GM21786 (cell line): ENCODE measurements around the gene ZNF112.
"Not testable (repeated sequence)": the region's sequence is repeated elsewhere in the genome, so short reads cannot be mapped to it uniquely, and the experiment has no call there.

Source experiments
- ATAC-seq: cut with Tn5 transposase; IDR thresholded peaks from one replicate; pipeline ENCODE4 v1.9.1; 2021; ENCODE audit not compliant: unreplicated experiment

ZNF112 gene

DNA sequence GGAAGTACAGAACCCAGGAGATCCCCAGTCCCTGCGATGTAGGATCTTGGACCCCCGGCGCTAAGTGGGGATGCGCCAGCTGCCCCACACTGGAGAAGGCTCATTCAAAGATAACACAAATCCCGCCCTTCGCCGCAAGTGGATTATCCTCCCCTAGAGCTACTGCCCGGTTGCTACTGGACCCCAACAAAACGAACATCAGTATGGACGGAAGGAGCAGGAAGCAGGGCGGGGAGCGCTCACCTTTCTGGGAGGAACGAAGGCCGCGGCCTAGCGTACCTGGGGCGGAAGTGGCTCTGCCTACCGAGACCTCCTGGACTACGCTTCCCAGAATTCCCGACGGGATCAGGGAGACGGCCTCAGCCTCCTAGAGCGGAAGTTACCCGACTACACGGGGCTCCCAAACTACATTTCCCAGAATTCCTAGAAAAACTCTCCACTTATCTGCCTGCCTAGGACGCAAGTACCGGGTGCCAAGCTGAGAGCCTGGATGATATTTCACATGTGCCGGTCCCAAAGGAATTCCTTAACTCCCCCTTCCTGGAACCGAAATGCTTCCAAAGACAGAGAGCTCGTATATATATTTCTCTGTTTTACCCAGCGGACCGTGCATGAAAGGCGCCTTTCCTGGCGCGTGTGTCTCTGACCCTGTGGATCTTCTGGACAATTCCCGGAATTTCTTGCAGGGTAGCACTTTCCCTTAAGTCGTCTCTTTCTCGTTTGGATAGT is at the start of gene ZNF112:
Gene ZNF112 (minus strand): TSS at position 298 of the 729 bp plus-strand sequence. CDS start 16,141 bp downstream, outside the sequence.
- no peak for ATAC-seq

DNA sequence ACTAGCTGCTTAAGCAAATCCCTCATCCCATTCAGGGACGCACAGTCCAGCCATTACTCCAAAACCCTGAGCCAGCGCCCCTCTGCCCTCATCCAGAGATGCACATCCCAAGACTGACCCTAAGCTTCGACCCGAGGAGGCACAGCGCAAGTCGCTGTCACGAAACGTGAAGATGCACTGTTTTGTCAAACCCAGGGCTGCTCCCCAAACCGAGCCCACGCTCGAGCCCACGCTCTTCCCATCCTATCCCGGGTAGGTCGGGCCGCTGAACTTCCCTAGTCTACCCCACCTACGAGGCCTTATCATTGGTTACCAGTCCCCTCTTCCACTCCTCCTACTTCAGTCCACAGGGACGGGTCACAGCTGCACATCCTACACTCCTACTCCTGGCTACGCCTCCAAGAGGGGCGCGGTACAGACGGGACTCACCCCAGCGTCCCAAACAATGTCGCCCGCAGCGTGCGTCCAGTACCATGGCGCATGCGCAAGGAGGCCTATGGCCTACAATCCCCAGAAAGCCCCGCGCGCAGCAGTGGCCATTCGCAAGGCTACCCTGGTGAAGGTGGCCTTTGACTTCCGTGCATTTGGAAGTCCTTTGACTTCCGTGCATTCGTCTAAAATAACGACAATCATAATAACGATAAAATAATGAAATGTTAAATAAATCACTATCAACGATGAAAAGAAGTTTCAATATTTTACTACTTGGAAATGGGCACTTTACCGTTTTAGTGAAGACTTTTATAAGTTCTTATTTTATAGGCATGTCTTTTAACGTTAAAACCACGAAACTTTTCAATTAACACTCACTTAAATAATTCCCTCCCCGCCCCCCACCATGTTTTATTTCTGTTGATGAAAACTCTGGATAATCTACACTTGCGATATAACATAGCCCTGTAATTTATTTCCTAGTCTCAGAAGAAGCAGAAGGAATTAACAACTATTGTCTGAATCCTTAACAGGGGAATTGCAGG is 44.9 kb upstream of the ZNF112 start, which contains the start of gene ZNF285:
Gene ZNF285 (minus strand): TSS at position 470 of the 977 bp plus-strand sequence. CDS start 4,395 bp downstream, outside the sequence.
- peak; percentile 66 for ATAC-seq

DNA sequence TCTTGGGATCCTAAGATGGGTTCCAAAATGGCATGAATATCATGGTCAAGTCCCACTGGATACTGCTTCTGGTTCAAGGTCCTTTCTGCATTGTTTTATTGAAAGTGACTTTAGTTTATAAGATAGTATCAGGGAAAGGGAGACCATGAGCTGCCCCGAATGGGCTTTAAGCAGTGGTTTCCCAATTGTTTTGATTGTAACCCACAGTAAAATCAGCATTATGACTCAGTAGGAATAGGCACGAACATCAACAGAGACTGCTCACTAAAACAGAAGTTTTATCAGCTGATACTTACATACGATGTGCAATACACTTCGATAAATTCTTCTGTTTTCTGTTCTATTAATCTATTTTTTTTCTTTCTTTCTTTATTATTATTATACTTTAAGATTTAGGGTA is 32.8 kb upstream of the ZNF112 start:
- ATAC-seq, result not testable (repeated sequence)

DNA sequence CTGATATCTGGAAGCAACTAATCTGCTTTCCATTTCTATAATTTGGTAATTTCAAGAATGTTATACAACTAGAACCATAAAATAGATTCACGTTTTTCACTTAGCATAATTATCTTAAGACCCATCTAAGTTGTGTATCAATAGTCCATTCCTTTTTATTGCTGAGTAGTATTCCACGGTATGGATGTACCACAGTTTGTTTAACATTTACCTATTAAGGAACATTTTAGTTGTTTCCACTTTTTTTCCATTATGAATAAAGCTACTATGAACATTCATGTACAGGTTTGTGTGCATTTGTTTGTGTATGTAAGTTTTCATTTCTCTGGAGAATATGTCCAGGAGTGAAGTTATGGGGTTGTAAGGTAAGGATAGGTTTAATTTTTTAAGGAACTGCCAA is 18.3 kb upstream of the ZNF112 start:
- ATAC-seq, result no peak

DNA sequence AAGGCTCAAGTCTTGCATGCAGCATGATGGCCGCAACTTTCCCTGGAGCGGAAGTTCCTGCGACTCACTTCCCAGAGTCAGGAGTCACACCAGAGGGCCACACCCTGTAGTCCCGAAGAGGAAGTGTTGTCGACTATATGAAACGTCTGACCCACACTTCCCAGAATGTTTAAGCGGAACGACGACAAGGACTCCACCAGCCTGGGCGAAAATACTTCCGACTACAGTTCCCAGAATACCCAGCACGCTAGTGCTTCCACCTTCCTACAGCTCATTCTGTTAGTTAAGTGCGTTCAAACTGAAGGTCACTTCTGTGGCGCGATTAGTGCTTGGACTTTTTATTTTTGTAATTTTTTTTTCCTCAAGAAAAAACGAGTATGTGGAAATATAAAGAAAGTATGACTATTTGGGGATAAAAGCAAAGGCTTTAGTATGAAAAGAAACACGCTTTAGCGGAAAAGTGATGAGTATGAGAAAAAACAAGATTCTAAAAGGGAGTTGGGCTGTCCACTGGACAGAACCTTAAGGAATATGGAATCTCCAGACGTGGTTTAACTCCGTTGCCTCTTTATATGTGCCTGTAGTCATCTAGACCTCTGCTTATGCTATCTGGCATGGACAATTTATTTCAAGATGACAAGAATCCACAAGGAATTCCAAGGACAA is 15.5 kb upstream of the ZNF112 start:
- ATAC-seq, result no peak

DNA sequence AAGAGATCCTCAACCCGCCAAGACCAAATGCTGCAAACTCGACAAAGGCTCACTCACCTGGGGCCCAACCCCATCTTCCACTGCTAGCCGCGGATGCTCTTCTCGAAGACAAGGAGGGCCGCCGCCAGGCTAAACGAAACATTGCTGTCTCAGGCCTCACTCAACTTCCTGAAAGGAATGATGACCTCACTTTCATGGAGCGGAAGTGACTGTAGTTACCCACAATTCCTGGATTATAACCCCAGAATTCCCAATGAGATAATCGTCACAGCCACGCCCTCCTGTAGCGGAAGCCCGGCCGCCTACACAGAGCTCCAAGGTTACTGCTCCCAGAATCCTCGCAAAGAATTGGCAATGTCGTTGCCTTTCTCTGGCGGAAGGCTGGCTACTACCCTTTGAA is 10.5 kb upstream of the ZNF112 start:
- no peak for ATAC-seq

DNA sequence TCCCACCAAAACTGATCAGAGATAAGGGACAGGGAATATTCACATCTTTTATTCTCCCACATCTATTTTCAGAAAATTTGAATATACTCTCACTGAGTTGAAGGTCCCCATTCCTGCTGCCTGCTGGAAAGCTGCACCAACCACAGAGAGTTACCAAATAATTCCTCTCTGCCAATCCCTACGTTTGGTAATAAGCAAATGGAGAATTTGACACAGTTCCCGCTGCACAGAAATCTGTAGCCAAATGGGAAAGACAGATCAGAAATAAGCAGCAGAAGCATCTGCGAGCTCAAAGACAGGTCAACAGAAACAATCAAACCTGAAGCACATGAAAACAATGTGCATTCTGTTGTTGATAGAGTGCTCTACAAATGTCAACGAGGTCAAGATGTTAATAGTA is 9.9 kb downstream of the ZNF112 start:
- ATAC-seq, result no peak

DNA sequence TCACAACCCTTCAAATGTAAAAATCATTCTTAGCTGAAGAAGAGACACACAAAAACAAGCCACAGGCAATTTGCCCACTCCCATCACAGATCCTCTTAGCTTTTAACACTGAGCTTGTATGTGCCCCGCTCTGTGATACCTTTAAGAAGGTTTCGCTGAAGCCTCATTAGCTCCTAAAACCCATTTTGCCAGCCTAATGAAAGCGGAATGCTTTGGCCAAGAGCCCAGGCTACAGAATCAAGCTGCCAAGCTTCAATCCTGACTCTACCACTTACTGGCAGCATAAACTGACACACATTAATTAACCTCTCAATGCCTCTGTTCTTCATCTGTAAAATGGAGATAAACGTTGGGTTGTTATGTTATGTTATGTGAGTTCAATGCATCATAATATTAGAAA is 10.5 kb downstream of the ZNF112 start:
- no peak for ATAC-seq

DNA sequence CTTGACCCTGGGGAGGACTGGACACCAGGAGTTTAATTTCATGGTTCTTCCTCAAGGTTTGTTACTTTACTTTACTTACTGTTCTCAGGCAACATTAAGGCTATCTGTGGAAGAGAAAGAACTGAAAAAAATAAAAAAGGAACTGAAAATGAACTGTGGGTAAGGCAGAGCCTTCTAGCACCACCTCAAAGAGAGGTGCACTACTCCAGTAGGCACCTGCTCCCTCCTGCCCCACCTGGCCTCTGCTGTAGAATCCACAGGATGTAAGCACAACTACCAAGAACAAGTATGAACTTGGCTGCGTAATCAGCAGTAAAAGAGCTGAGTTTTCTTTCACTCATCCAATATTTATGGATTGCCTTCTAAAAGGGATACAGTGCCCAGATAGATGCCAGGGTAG is 12.2 kb downstream of the ZNF112 start:
- no peak for ATAC-seq

DNA sequence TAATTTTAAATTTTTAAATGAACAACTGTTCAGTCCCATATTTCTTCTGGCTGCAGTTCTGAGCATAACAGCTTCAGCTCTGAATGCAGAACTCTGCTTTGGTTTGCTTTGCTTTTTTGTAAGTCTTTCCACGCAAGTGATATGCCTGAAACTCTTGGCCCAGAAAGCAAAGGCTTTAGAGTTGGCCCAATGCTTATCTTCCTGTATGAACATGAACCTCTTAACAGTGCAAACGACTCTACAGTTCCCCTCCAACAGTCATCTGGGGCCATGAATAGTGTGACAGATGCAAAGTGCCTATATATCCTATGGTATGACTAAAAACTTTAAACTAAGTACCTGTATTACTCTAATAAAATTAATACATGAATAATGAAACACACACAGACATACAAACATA is 14.7 kb downstream of the ZNF112 start:
- no peak for ATAC-seq

DNA sequence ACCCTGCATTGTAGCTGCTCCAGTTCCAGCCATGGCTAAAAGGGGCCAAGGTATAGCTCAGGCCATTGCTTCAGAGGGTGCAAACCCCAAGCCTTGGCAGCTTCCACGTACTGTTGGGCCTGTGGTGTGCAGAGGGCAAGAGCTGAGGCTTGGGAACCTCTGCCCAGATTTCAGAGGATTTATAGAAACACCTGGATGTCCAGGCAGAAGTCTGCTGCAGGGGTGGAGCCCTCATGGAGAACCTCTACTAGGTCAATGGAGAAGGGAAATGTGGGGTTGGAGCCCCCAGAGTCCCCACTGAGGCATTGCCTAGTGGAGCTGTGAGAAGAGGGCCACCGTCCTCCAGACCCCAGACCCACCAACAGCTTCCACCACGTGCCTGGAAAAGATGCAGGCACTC is 21.8 kb downstream of the ZNF112 start:
- ATAC-seq, result not testable (repeated sequence)

DNA sequence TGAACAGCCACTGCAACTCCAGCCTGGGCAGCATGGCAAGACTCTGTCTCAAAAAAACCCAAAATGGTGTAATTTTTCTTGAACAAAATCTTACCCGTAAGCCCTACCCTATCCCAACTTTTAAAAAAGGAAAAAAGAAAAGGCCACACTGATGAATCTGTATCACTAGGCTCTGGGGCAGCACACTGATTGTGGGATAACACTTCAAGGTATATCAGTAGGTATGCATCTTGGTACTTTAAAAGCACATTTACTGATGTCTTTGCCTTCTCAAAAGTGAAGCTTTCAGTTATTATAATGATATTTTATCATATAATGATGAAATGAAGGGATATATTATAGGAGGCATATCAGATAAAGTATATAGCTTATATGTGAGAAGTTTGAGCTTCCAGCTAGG is 24.3 kb downstream of the ZNF112 start:
- no peak for ATAC-seq

DNA sequence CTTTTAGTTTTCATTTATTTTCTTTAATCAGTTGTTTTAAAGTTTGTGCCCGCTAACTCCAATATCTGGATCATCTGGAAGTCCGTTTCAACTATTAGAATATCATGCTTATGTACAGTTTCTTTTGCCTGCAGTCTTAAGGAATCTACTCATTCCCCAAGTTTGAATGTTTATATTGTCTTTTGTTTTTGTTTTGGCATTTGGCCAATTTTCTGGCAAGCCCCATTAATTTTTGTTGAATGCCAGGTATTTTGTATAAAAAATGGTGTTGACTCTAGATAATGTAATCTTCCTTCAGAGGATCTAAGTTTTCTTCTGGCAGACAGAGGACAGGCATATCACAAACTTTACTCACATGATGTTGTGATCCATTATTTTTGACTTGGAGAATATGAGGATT is 40.6 kb downstream of the ZNF112 start:
- ATAC-seq, result no peak

DNA sequence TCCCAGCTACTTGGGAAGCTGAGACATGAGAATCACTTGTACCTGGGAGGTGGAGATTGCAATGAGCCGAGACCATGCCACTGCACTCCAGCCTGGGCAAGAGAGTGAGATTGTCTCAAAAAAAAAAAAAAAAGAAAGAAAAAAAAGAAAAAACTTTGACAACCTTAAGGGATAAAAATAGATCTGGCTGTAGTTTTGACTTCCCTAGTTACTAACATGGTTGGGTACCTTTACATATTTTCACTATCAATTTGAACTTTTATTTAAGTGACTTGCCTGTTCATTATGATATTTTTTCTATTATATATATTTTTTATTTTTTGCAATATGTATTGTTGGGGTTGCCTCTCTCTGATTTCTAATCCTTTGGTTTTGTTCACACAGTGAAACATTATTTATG is 43.2 kb downstream of the ZNF112 start:
- ATAC-seq, result no peak

DNA sequence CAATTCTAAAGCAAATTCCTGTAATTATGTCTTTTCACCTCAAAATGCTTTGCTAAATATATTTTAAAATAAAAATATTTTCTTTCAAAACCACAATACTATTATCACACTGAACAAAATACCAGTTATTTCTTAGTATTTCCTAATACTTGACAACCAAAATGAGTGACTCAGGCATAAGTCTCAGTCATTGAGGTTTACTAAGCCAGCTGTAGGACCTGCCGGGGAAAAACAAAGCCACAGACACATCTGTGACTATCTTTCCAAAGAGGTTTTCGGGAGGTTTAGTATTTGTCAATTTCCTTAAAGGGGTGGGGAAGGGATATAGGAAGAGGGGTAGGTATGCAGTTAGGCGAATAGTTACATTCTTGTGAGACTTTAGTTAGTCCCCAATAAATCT is 48.5 kb downstream of the ZNF112 start:
- no peak for ATAC-seq

DNA sequence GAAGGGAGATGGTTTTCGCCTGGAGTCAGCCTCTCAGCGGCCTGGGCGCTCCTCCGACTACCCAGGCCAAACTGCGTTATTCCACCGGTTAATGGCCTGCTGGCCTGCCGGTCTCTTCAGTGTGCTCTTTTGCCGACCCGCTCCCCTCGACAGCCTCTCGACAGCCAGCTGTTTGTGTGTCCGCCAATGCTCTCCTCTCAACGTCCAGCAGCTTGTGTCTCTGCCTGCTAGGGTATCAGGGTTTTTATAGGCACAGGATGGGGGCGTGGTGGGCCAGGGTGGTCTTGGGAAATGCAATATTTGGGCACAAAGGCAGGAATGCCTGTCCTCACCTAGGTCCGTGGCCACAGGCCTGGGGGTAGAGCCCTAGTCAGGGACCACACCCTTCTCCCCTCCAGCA is 50.2 kb downstream of the ZNF112 start:
- no peak for ATAC-seq

DNA sequence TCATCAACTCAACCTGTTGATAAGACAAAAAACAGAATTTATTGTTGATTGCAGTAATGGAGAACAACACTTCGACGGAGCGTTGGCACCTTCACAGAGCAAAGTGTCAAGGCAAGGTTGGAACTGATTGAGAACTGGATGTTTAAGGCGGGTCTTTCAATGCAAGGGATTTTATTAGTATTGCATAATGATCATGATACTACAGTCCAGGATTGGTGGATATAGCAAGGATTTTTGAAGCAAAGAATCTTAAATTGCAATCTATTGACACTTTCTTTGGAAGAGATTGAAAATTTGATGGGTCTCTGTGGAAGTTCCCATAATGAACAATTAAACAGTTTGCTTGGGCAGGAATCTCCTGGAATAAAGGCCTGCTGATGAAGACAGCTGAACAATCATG is 51.0 kb downstream of the ZNF112 start:
- ATAC-seq, result no peak

DNA sequence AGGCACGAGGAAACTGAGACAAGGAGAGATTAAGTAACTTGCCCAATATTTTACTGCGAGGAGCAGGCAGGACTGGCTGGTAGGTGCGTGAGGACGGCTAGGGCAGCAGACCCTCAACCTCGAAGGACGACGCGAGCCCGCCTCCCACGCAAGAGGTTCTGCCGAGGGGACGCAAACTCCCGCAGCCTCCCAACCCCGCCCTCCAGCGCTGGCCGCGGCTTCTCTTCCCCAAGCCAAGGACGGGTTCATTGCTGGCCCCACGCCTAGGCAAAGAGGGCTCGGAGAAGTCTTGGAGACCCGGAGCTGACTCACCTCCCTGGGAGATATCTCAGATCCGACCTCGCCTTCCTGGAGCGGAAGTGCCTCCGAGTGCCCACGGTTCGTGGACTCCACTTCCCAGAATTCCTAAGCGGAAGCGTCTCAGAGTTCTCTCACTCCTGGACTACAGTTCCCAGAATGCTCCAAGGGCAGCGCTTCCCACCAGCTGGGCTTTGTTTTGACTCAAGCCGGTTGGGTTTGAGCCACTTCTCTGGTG is 51.8 kb downstream of the ZNF112 start, which contains the start of gene ZNF235:
Gene ZNF235 (minus strand): TSS at position 367 of the 535 bp plus-strand sequence. CDS start 1,621 bp downstream, outside the sequence.
- peak; percentile 93 for ATAC-seq

DNA sequence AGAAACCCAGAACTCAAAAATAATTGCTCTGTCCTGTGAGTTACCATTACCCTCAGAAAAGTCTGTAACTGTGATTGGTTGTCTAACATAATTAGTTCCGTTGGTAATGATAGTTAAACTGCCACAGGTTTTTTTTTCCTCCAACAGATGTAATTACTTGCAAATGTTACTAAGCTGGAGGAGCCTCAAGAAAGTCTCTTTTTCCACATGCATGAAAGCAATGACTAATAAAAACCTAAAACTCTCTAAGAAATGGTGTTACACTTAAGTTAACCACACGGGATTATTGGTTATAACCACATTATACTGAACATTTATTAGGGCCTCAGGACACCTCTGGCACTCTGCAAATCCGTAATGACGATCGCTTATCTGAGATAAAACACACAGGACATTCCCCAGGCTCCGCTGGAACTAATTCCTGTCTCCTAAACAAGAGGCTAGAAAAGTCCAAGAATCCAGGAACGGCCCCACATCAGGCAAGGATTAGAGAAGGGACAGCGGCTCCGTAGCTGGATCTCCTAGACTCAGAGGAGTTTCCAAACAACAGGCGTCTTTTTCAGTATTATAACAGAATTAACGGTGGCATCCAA is 52.4 kb downstream of the ZNF112 start:
- ATAC-seq, result no peak

DNA sequence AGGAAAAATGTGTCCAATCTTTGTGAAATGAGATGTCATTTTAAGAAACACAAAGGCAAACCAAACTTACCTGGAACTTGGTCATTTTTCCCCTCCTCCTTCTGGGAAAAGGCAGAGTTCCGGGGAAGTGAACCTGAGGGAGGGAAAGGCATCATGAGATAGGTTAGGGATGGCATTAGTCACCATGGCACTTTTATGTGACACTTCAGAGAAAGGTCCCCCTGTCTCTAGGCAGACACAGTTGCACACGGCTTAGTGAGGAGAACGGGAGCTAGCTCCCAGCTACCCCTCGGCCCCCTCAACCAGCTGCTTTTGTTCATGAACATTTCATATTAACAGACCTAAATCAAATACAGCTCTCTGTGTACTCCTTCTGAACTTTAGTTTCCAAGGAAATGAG is 53.2 kb downstream of the ZNF112 start:
- ATAC-seq, result no peak

DNA sequence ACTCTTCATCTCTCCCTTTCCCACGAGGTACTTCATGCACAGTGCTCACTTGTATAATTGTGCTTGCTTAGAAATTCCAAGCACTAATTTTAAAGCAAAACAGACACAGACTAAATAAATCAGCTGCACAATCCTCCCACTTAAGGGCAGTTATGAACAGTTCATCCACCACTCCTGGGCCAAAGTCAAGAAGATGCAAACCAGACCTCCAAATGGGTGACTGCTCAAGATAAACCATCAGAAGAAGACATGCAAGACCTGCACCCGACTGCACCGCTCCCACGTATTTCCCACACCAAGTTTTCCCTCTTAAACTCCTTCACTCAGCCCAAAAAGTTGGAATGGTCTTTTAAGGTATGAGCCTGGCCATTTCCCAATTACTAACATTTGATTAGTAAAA is 71.5 kb downstream of the ZNF112 start:
- no peak for ATAC-seq
